Nephron progenitor cell (in vitro differentiated cells): Measurements from ENCODE around the gene SPATA4.

Experiments used
- DNase-seq: peaks from one replicate; pipeline ENCODE4 v3.0.0; 2021
- H3K27ac Mint-ChIP-seq: 2 replicates; pipeline ENCODE4 v1.8.0; 2021; ENCODE audit warnings: mild to moderate bottlenecking, moderate library complexity, mixed read lengths
- H3K27me3 Mint-ChIP-seq: 2 replicates; pipeline ENCODE4 v1.8.0; 2021; ENCODE audit warnings: mild to moderate bottlenecking, low read depth, mixed read lengths; ENCODE audit not compliant: poor library complexity
- H3K36me3 Mint-ChIP-seq: 2 replicates; pipeline ENCODE4 v1.8.0; 2021; ENCODE audit warnings: low read depth, mixed read lengths
- H3K4me1 Mint-ChIP-seq: 2 replicates; pipeline ENCODE4 v1.8.0; 2021; ENCODE audit warnings: mixed read lengths
- H3K4me3 Mint-ChIP-seq: 2 replicates; pipeline ENCODE4 v1.8.0; 2021; ENCODE audit warnings: mild to moderate bottlenecking, moderate library complexity, mixed read lengths
- H3K9me3 Mint-ChIP-seq: 2 replicates; pipeline ENCODE4 v1.8.0; 2021; ENCODE audit warnings: mild to moderate bottlenecking, moderate library complexity, mixed read lengths
- TF ChIP-seq, protein P1 (sequence below): fragments of 200-600 bp; sonication (generic); IDR thresholded peaks from 2 replicates; pipeline ENCODE4 v1.5.0; 2021; ENCODE audit warnings: antibody characterized with exemption

The SPATA4 gene

DNA sequence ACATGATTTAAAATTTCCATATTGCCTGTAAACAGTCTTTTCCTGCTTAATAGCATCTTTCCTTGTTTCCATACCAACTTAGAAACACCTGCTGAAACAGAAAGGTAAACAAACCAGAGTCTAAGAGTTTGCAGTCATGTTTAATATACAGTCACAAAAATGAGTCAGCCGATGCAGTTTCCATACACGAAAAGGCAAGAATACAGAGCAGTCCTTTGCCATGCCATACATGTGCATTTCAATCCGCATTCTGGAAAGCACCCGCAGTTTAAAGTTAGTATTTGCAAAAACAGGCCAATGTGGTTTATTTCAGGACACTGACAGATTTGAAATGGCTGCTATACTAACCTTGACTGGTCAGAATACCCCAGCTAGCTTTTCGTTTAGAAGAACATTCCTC, 41.6 kb upstream of the SPATA4 start:
- no peaks in the 10 kb centered on the region for H3K27me3 Mint-ChIP-seq
- H3K9me3 Mint-ChIP-seq: no peaks in the 10 kb centered on the region
- H3K4me1 Mint-ChIP-seq: no peaks in the 10 kb centered on the region
- no peaks in the 10 kb centered on the region for H3K36me3 Mint-ChIP-seq
- no peak overlapping the region for H3K4me3 Mint-ChIP-seq
- H3K27ac Mint-ChIP-seq: no peak overlapping the region
- TF ChIP-seq, protein P1, sequence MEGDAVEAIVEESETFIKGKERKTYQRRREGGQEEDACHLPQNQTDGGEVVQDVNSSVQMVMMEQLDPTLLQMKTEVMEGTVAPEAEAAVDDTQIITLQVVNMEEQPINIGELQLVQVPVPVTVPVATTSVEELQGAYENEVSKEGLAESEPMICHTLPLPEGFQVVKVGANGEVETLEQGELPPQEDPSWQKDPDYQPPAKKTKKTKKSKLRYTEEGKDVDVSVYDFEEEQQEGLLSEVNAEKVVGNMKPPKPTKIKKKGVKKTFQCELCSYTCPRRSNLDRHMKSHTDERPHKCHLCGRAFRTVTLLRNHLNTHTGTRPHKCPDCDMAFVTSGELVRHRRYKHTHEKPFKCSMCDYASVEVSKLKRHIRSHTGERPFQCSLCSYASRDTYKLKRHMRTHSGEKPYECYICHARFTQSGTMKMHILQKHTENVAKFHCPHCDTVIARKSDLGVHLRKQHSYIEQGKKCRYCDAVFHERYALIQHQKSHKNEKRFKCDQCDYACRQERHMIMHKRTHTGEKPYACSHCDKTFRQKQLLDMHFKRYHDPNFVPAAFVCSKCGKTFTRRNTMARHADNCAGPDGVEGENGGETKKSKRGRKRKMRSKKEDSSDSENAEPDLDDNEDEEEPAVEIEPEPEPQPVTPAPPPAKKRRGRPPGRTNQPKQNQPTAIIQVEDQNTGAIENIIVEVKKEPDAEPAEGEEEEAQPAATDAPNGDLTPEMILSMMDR: no peak
- DNase-seq: no peak

DNA sequence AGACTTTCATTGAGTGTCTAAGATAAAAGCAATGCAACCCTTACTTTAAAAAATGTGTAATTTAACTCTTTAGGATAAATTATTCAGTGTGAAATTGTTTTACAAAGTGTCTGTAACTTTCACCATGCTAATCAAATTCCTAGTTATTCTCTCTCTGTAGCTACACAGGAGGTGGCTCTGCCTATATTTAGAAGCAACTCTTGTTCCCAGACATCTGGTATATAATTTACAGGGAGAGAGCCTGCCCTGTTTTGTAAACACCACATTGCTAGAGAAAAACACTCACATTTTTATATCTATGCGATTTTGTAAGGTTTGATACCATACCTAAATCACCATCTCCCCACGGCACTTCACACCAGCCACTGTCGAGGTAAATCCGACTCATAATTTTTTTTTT, 35.5 kb upstream of the SPATA4 start:
- DNase-seq: no peak
- H3K4me3 Mint-ChIP-seq: no peak overlapping the region
- H3K4me1 Mint-ChIP-seq: peaks cover 10% of the 10 kb centered on the region
- no peaks in the 10 kb centered on the region for H3K36me3 Mint-ChIP-seq
- H3K27me3 Mint-ChIP-seq: peaks cover 4% of the 10 kb centered on the region
- no peak overlapping the region for H3K27ac Mint-ChIP-seq
- TF ChIP-seq, protein P1: no peak
- H3K9me3 Mint-ChIP-seq: no peaks in the 10 kb centered on the region

DNA sequence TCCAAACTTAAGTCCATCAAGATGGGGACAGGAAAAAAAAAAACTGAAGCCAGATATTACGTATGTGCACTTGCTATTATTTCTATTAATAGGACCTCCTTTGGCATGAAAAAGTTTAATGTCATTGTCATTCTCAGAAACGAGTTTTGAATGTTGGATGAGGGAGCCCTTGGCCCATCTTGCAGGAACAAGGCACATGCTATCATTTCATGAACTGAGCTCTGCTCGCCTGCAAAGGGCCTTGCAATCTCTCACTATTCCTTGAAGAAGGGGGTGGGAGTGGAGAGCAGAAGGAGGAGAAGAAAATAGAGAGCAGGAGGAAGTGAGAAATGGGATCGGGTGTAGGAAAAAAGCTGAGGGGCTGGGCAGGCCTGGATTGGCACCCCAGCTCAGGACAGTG, 34.3 kb upstream of the SPATA4 start:
- Mint-ChIP-seq H3K36me3 (no peaks in the 10 kb centered on the region), H3K27me3 (peaks cover 4% of the 10 kb centered on the region), H3K27ac (no peak overlapping the region), H3K9me3 (no peaks in the 10 kb centered on the region), H3K4me1 (peaks cover 10% of the 10 kb centered on the region), H3K4me3 (no peak overlapping the region)
- TF ChIP-seq, protein P1: no peak
- no peak for DNase-seq

DNA sequence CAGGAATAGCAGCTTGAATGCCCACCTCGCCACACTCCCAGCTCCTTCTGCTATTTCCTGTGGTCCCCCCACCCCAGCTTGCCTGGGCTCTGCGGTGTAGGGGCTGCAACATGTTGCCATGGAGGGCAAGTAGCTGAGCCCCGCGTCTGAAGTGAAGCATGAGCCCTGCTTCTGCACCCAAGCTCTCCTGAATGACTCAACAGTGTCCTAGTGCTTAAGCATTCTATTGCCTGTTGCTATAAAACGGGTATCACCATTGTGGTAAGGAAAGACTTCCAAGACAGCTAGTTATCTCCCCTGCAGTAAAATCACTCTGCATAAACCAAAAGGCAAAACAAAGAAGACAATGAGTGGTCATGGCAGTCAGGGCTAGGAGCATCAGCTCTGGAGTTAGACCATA, 31.4 kb upstream of the SPATA4 start:
- Mint-ChIP-seq H3K4me3 (no peak overlapping the region), H3K27me3 (peaks cover 4% of the 10 kb centered on the region), H3K27ac (no peak overlapping the region), H3K9me3 (no peaks in the 10 kb centered on the region), H3K36me3 (no peaks in the 10 kb centered on the region), H3K4me1 (peaks cover 10% of the 10 kb centered on the region)
- TF ChIP-seq, protein P1: no peak
- DNase-seq: no peak

DNA sequence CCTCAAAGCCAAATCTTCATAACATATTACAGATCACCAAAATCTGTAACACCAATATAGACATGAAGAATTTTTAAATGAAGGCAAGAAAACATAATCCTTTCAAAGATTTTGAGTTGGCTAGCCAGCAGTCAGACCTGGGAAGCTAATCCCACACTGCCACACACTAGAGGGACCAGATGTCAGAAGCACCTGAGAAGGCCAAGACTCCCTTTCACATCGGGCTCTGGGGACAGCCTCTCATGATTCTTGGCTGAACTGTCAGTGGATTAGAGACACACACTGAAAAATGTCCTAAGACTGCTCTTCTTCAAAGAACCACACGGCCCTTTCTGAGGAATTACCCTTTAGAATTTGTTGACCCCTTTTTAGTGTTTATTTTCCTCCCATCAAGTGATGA, 28.2 kb upstream of the SPATA4 start:
- Mint-ChIP-seq H3K36me3 (no peaks in the 10 kb centered on the region), H3K4me1 (no peaks in the 10 kb centered on the region), H3K9me3 (no peaks in the 10 kb centered on the region), H3K4me3 (no peak overlapping the region), H3K27me3 (peaks cover 4% of the 10 kb centered on the region), H3K27ac (no peak overlapping the region)
- no peak for DNase-seq
- TF ChIP-seq, protein P1: no peak

DNA sequence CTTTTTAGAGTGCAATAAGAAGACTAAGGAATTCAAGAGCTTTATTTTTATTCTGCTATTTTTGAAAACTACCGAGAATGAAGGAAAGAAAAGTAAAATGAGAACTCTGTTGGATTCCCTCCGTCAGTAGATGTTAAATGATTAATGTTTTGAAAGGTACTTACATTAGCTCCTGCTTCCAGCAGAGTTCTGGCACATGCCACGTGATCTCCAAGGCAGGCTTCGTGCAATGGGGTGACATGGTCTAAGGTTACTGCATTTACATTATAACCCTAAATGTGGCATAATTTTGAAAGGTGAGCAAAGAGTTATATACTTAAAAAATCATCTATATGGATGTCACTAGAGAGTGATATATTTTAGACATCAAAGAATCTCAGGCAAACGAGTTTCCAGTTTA, 26.8 kb upstream of the SPATA4 start:
- no peaks in the 10 kb centered on the region for H3K9me3 Mint-ChIP-seq
- no peaks in the 10 kb centered on the region for H3K36me3 Mint-ChIP-seq
- peaks cover 4% of the 10 kb centered on the region for H3K27me3 Mint-ChIP-seq
- H3K4me3 Mint-ChIP-seq: no peak overlapping the region
- H3K4me1 Mint-ChIP-seq: no peaks in the 10 kb centered on the region
- TF ChIP-seq, protein P1: no peak
- no peak for DNase-seq
- no peak overlapping the region for H3K27ac Mint-ChIP-seq
